AG08396 (cell line): ENCODE measurements around the gene CETN2.
"Not testable (repeated sequence)": the region's sequence is repeated elsewhere in the genome, so short reads cannot be mapped to it uniquely, and the experiment has no call there.

ENCODE experiments used
- DNase-seq: peaks from one replicate; pipeline ENCODE4 v3.0.0; 2012; ENCODE audit warnings: low spot score, mixed read lengths

CETN2 gene

GRCh38 chrX:152831391-152831790 lies 834 bp upstream of the CETN2 start:
- no peak for DNase-seq

DNA sequence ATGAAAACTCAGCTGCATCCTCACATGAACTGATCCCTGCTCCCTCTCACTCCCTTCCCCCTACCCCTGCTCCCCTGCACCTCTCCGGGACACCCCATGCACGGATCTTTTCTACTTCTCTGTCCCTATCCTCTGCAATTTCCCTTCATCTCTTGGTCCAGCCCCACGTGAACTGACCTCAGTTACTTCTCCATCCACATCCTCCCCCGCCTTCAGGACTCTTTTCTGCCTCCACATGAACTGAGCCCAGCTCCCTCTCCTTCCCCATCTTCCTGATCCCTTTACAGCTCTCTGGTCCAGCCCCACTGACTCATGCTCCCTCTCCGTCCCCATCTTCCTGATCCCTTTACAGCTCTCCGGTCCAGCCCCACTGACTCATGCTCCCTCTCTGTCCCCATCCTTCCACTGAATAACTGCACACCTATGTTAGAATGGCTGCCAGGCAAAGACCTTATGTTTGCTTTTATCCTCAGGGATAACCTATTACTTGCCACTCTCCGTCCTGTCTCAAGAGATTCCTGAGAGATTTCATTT lies 5.6 kb downstream of the CETN2 start:
- DNase-seq: no peak

DNA sequence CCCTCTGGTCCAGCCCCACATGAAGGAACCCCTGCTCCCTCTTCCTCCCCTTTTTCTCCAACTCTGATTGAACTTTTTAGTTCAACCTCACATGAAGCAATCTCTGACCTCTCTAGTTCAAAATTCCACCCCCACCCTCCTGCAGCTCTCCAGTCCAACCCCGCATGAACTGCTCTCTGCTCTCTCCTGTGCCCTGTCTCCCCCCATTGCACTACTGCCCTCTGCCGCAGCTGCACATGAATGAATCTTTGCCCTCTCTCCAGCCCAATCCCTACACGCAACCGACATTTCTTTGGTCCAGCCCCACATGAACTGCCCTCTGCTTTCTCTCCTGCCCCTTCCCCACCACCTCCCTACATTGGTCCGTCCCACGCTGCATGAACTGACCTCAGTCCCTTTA lies 6.9 kb downstream of the CETN2 start:
- no peak for DNase-seq

DNA sequence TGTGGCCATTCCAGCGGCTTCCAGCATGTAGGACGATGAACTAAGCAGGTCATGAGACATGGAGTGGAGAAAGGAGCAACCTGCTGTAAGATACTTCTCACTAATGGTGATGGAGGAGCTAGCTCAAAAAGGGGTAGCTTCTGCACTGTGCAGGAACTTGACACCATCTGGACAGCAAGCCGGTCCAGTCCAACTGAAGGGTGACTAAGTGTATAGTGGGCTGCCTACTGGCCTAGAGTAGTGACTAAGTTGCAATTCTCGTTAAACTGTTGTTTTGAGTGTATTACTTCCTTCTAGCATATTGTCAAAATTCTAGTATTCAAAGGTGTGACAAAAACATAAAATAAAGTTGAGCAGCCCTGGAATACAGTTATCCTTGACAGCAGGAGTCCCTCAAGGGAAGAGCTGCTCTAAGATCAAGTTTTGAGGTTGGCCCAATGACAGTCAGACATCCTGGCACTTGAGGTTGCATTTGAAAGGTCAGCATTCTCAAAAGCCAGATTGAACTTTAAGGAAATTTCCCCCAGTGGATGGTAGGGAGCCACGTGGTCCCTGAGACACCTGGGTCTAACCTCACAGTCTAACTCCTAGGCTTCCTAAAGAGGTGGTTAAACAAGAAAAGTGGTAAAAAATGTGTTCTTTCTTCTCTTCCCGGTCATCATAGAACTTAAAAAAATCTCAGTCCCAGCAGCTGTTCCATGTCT lies 8.0 kb downstream of the CETN2 start:
- DNase-seq: no peak

GRCh38 chrX:152821145-152821765 lies 9.3 kb downstream of the CETN2 start:
- DNase-seq: no peak

GRCh38 chrX:152819732-152820131 lies 10.8 kb downstream of the CETN2 start:
- DNase-seq: peak; percentile 31

DNA sequence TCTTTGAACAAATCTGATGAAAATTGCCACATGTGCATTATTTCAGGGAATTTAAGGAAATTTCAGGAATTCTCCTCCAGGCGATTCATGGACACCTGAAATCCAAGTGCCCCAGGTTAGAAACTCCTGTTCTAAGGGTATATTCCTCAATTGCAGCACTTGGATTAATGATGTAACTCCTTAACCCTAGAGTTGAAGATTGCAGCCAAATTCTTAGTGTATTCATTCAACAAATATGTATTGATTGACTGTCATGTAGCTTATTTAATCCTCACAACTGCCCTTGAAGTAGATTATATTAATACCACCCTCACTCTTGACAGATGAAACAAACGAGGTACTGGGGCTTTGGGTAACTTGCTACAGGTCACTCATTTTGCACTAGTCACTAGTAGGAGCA lies 11.3 kb downstream of the CETN2 start:
- no peak for DNase-seq

GRCh38 chrX:152818356-152818755 lies 12.2 kb downstream of the CETN2 start:
- no peak for DNase-seq

GRCh38 chrX:152817078-152817764 lies 13.3 kb downstream of the CETN2 start:
- DNase-seq: peak; percentile 48

DNA sequence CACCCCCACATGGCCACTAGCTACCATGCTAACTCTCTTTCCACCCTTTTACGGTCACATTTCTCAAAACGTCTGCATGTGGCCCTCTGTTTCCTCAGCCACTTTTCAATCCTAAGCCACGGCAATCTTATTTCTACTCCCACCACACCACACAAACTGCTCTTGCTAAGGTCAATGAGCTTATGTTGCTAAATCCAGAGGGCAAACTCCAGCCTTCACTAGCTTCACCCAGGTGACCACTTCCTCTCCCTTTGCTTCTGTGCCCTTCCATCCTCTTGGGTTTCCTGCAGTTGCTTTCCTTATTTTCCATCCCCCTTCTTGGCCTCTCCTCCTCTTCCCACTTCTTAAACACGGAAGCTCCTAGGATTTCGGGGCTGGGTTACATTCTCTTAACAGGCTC lies 16.5 kb downstream of the CETN2 start:
- DNase-seq: no peak

DNA sequence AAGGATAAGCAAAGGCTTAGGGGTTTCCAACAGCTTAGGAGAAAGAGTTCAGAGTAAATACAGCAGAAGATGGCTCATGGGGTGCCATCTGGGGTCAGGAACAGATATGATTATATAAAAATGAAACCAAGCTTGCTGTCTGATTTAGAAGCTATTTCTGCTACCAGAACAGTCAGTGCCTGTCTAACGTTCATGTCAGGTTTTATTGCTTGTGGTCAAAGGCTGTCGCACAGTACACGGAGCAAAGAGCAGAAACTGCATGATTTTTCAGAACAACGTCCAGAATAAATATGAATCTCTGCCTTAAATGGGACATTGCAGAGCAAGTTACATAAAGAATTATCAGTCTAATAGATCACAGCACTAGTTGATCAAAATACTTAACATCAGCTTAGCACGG lies 17.4 kb downstream of the CETN2 start:
- DNase-seq: no peak

DNA sequence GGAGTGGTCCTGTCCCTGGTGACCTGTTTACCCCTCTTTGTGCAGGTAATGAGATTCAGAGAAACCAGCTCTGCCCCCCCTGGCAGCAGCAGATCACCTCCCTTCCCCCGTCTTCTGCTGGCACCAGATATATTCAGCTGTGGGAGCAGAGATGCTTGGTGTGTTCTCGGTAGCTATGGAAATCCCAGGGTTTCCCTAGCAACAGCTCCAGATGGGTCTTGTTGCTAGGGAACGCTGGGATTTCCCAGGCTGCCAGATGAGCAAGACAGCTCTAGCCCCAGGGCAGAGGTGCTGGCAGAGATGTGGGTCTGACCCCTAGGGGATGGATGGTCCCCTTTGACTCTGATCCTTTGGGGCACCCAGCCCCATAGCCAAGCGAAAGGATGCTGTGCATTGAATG lies 20.2 kb downstream of the CETN2 start:
- no peak for DNase-seq

- DNase-seq: no peak
Measured at GRCh38 chrX:152806035-152806434, 24.5 kb downstream of the CETN2 start.

- no peak for DNase-seq
Measured at GRCh38 chrX:152798945-152799344, 31.6 kb downstream of the CETN2 start.

- DNase-seq: not testable (repeated sequence)
Measured at GRCh38 chrX:152787062-152787461, 43.5 kb downstream of the CETN2 start.
